Right lobe of liver (tissue), 6 donors: ENCODE data around the gene EML2. TPM values are rescaled to one million over a fixed set of nuclear protein-coding genes. Genes with fewer than 3 reads are reported as not detected.

Experiments used
- ATAC-seq, 4 donors: fragments of 200-7000 bp; cut with Tn5 transposase; one replicate each; pipeline ENCODE4 v1.9.1; 2020; ENCODE audit warnings: mild to moderate bottlenecking in 4 of 4, moderate library complexity in 4 of 4
- DNase-seq, 3 donors: peaks; one replicate each; pipeline ENCODE4 v3.0.0-alpha.2; 2020
- H3K27ac ChIP-seq, 3 donors: fragments of 200-600 bp; one replicate each; pipeline ENCODE4 v1.8.0; 2022
- H3K27me3 ChIP-seq, 2 donors: fragments of 200-600 bp; one replicate each; pipeline ENCODE4 v1.8.0; 2022
- H3K36me3 ChIP-seq, 4 donors: fragments of 200-600 bp; sonication (generic) in 1 of 4; one replicate each; pipeline versions ENCODE4 v1.5.1 to v1.8.0; 2017 to 2022; ENCODE audit warnings: control low read depth in 1 of 4
- H3K4me1 ChIP-seq, 4 donors: fragments of 200-600 bp; sonication (generic) in 1 of 4; one replicate each; pipeline versions ENCODE4 v1.5.1 to v1.8.0; 2017 to 2022; ENCODE audit warnings: control low read depth in 1 of 4
- H3K4me3 ChIP-seq, 3 donors: fragments of 200-600 bp; one replicate each; pipeline ENCODE4 v1.8.0; 2022
- H3K9me3 ChIP-seq, 4 donors: fragments of 200-600 bp; sonication (generic) in 1 of 4; one replicate each; pipeline versions ENCODE4 v1.5.1 to v1.8.0; 2017 to 2022; ENCODE audit warnings: control low read depth in 1 of 4
- POLR2A ChIP-seq: fragments of 450-650 bp; IDR thresholded peaks from one replicate; pipeline ENCODE4 v1.6.1; 2017; ENCODE audit warnings: antibody characterized with exemption, mild to moderate bottlenecking
- WGBS: methylation state at CpG from one replicate; pipeline ENCODE4 v1.1.6; 2018; ENCODE audit warnings: low coverage, low lambda C conversion rate; ENCODE audit not compliant: insufficient coverage; ENCODE audit errors: missing lambda C conversion rate; 5-methylcytosine and 5-hydroxymethylcytosine counted together
- intact Hi-C, 2 donors: fragments of 100-400 bp; cut with DNase I; formaldehyde crosslinking; loops; one replicate each; pipeline versions ENCODE4 v1.11.2 to v1.14.1; 2022
- total RNA-seq, 6 experiments: library from RNA; depleted of rRNA in 2 of 6; stranded (reverse); fragments of >200 nt in 2 of 6; fragmentation: NEBNext Ultra II Directional in 3 of 6; extraction: Animal tissue kit (Norgen Biotek cat#: 25700) in 3 of 6; gene quantifications; one replicate each; pipeline versions ENCODE4 v1.1.0 to v1.2.4, GENCODE V29; 2016 to 2023
- TF ChIP-seq, protein P1 (sequence below), 4 donors: fragments of 200-600 bp in 3 of 4; fragments of 450-650 bp in 1 of 4; IDR thresholded peaks; one replicate each; pipeline versions ENCODE4 v1.5.1 to v1.8.0; 2016 to 2022; ENCODE audit warnings: antibody characterized with exemption in 4 of 4, mild to moderate bottlenecking in 2 of 4
- donor health status: DM: no; HTN: yes; CAD: no.
- donor health status: DM: no; HTN: no; CAD: no.
- donor health status: DM: no; HTN: no; CAD: no.
- donor health status: DM: no; HTN: yes; CAD: no.
- donor health status: DM: no; HTN: yes; CAD: no.

The EML2 gene
- total RNA-seq, 6 experiments from 2014 or later: 12.6 to 19.7 (median 13.8) TPM

DNA sequence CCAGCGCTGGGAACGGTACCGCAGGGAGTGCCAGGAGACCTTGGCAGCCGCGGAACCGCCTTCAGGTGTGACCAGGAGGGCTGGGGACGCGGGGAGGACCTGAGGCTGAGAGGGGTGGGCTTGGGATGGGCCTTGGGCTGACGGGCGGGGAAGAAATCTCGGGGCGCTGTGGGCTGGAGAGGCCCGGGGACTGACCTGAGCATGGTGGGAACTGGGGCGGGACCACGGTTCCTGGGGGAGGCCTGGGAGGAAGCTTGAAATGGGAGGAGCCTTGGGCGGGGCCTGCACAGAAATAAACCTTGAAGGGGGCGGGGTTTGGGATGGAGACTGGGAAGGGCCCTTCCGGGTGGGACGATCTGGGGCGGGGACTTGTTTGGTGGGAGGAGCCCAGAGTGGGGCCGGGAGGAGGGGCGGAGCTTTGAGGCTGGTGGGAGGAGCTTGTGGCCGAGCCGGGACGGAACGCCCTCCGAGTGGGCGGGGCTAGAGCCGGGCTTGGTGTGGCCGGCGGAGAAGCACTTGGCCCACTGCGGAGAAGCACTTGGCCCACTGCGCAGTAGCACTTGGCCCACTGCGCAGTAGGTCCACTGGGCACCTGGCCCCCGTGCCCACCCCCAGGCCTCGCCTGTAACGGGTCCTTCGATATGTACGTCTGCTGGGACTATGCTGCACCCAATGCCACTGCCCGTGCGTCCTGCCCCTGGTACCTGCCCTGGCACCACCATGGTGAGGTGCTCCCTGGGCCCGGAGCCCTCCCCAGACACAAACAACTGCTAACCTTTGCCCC is 31.7 kb upstream of the EML2 start:
- Histone ChIP-seq H3K9me3 (no peaks in the 10 kb centered on the region), H3K27ac (no peak overlapping the region), H3K4me3 (no peak overlapping the region), H3K27me3 (peaks cover 0 to 13% of the 10 kb centered on the region in 2 donors), H3K36me3 (no peaks in the 10 kb centered on the region), H3K4me1 (peaks cover 0 to 11% (median 0%) of the 10 kb centered on the region in 4 donors)
- peak; percentile 60 to 73 (median 69) for DNase-seq
- 7% methylated on average over 23 of the region's 42 CpGs for WGBS
- ATAC-seq: peak; percentile 70 to 72 (median 72)
- intact Hi-C loops: no loop called here
- TF ChIP-seq POLR2A: no peak
- TF ChIP-seq, protein P1, sequence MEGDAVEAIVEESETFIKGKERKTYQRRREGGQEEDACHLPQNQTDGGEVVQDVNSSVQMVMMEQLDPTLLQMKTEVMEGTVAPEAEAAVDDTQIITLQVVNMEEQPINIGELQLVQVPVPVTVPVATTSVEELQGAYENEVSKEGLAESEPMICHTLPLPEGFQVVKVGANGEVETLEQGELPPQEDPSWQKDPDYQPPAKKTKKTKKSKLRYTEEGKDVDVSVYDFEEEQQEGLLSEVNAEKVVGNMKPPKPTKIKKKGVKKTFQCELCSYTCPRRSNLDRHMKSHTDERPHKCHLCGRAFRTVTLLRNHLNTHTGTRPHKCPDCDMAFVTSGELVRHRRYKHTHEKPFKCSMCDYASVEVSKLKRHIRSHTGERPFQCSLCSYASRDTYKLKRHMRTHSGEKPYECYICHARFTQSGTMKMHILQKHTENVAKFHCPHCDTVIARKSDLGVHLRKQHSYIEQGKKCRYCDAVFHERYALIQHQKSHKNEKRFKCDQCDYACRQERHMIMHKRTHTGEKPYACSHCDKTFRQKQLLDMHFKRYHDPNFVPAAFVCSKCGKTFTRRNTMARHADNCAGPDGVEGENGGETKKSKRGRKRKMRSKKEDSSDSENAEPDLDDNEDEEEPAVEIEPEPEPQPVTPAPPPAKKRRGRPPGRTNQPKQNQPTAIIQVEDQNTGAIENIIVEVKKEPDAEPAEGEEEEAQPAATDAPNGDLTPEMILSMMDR (IDR thresholded peaks at IDR 0.05): no peak

DNA sequence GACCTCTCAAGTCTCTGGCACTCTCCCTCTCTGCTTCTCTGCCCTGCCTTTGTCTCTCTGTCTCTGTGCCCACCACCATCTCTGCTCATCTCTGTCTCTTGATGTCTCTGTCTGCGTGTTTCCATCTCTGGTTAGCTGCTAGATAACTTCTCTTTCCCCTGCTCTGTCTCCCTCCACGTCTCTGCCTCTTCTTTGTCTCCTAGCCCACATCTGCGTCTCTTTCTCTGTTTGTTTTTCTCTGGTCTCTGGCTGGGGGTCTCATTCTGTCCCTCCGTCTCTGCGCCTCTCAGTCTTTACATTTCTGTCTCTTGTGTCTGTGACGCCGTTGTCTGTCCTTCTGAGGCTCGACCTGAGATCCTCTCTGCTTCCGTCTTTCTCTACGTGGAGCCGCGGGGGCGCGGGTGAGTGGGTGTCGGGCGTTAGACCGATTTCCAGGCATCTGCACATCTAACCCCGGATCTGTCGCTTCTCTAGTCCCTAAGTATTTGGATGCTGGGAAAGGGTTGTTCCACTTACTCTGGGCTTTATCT is 29.2 kb upstream of the EML2 start:
- ATAC-seq: peak in 1 of 4 donors; percentile 9
- no peak overlapping the region for H3K27ac ChIP-seq
- TF ChIP-seq POLR2A: no peak
- TF ChIP-seq, protein P1 (IDR thresholded peaks at IDR 0.05): no peak
- intact Hi-C loops: no loop called here
- H3K27me3 ChIP-seq: peaks cover 0 to 13% of the 10 kb centered on the region in 2 donors
- no peak for DNase-seq
- no peaks in the 10 kb centered on the region for H3K36me3 ChIP-seq
- WGBS: 2% methylated on average over 19 of the region's 19 CpGs
- H3K4me1 ChIP-seq: peaks cover 0 to 11% (median 0%) of the 10 kb centered on the region in 4 donors
- H3K4me3 ChIP-seq: peak overlapping the region in 1 of 3 donors; percentile 19
- no peaks in the 10 kb centered on the region for H3K9me3 ChIP-seq

DNA sequence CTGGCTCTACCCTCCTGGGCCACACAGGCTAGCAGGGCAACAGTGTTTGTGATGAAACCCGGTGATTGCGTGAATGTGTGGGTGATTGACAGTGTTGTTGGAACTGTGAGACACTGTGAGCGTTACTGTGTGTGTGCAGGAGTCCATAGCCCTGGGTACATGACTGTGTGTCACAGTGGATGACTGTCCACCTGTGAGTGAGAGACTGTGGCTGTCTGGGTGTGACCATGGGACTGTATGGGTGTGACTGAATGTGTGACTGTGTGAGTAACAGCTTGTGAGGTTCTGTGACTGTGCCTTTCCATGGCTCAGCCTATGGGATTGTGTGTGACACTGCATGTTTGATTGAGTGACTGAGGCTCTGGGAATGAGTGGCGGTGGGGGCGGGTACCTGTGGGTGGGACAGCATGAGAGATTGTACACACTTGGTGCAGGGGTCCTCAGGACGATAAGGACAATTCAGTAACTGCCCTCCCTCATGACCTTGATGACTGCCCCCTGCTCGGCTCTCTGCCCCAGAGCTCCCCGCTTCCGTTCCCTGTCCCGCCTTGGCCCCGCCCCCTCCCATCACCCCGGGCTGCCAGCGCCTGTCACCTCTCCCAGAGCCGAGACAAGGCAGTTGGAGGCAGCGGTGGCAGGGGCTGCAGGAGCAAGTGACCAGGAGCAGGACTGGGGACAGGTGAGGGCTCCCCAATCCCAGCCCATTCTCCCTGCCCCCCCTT is 28.6 kb upstream of the EML2 start, which contains the start of gene GIPR:
GIPR (plus strand) TSS at position 602 of the 722 bp plus-strand sequence. CDS start 1,300 bp downstream, outside the sequence.
- ATAC-seq (peak; percentile 6 to 53 (median 26)), DNase-seq (peak in 2 of 3 donors; percentile 40 to 60)
- WGBS: 16% methylated on average over 7 of the region's 15 CpGs
- Histone ChIP-seq H3K9me3 (no peaks in the 10 kb centered on the region), H3K4me1 (peaks cover 0 to 11% (median 0%) of the 10 kb centered on the region in 4 donors), H3K27ac (no peak within 1 kb of the TSS), H3K4me3 (peak within 1 kb of the TSS in 1 of 3 donors; percentile 19), H3K27me3 (peaks cover 0 to 13% of the 10 kb centered on the region in 2 donors), H3K36me3 (no peaks in the 10 kb centered on the region)
- intact Hi-C loops: no loop called here
- TF ChIP-seq, protein P1 (IDR thresholded peaks at IDR 0.05): no peak
- TF ChIP-seq POLR2A: no peak

GRCh38 chr19:45664575-45664974 is 25.4 kb upstream of the EML2 start:
- ATAC-seq: no peak
- H3K27ac ChIP-seq: no peak overlapping the region
- 72% methylated on average over 7 of the region's 7 CpGs for WGBS

More at GRCh38 chr19:45664575-45664974, 25.4 kb upstream of the EML2 start:
- H3K4me1 ChIP-seq: peaks cover 0 to 11% (median 0%) of the 10 kb centered on the region in 4 donors
- no peak for TF ChIP-seq POLR2A
- TF ChIP-seq, protein P1 (IDR thresholded peaks at IDR 0.05): no peak
- no peaks in the 10 kb centered on the region for H3K36me3 ChIP-seq
- H3K27me3 ChIP-seq: no peaks in the 10 kb centered on the region
- H3K4me3 ChIP-seq: no peak overlapping the region
- DNase-seq: no peak
- H3K9me3 ChIP-seq: no peaks in the 10 kb centered on the region
- intact Hi-C loops: no loop called here
